Ishikawa (cell line): ENCODE data around the gene PAFAH2.

ENCODE experiments used
- CEBPB ChIP-seq: IDR thresholded peaks from 2 replicates; pipeline ENCODE4 v1.6.1; 2012
- CREB1 ChIP-seq: IDR thresholded peaks from 2 replicates; pipeline ENCODE4 v1.6.1; 2012; ENCODE audit warnings: low read depth
- EGR1 ChIP-seq: IDR thresholded peaks from 2 replicates; pipeline ENCODE4 v1.6.1; 2012
- EP300 ChIP-seq: IDR thresholded peaks from 2 replicates; pipeline ENCODE4 v1.6.1; 2012; ENCODE audit warnings: borderline replicate concordance
- FOXM1 ChIP-seq: IDR thresholded peaks from 2 replicates; pipeline ENCODE4 v1.6.1; 2012; ENCODE audit warnings: low read depth, borderline replicate concordance
- MAX ChIP-seq: IDR thresholded peaks from 2 replicates; pipeline ENCODE4 v1.6.1; 2012
- NFIC ChIP-seq: IDR thresholded peaks from 2 replicates; pipeline ENCODE4 v1.6.1; 2012
- RAD21 ChIP-seq: IDR thresholded peaks from 2 replicates; pipeline ENCODE4 v1.6.1; 2012; ENCODE audit warnings: low read depth
- REST ChIP-seq: IDR thresholded peaks from 2 replicates; pipeline ENCODE4 v1.6.1; 2012; ENCODE audit warnings: low read depth, mild to moderate bottlenecking
- TAF1 ChIP-seq: IDR thresholded peaks from 2 replicates; pipeline ENCODE4 v1.6.1; 2012; ENCODE audit warnings: low read depth, mild to moderate bottlenecking
- TCF12 ChIP-seq: IDR thresholded peaks from 2 replicates; pipeline ENCODE4 v1.6.1; 2012; ENCODE audit warnings: low read depth
- TEAD4 ChIP-seq: IDR thresholded peaks from 2 replicates; pipeline ENCODE4 v1.6.1; 2012
- USF1 ChIP-seq: IDR thresholded peaks from 2 replicates; pipeline ENCODE4 v1.6.1; 2012
- YY1 ChIP-seq: IDR thresholded peaks from 2 replicates; pipeline ENCODE4 v1.6.1; 2012; ENCODE audit warnings: low read depth
- ZBTB7A ChIP-seq: IDR thresholded peaks from 2 replicates; pipeline ENCODE4 v1.6.1; 2012; ENCODE audit warnings: low read depth

The PAFAH2 gene

GRCh38 chr1:26027716-26028489 is 30.0 kb upstream of the PAFAH2 start:
- TF ChIP-seq EP300: no peak

GRCh38 chr1:26025517-26025916 is 27.7 kb upstream of the PAFAH2 start:
- TF ChIP-seq FOXM1 (no peak), RAD21 (no peak), MAX (no peak), NFIC (no peak), EGR1 (no peak), EP300 (no peak), TAF1 (no peak), YY1 (no peak), USF1 (no peak), TEAD4 (no peak), CREB1 (no peak), REST (no peak), CEBPB (no peak), TCF12 (no peak), ZBTB7A (no peak)

- TF ChIP-seq RAD21: no peak
- no peak for TF ChIP-seq EGR1
- no peak for TF ChIP-seq TAF1
- TF ChIP-seq EP300: no peak
- TF ChIP-seq YY1: no peak
- no peak for TF ChIP-seq TEAD4
- TF ChIP-seq CEBPB: no peak
- no peak for TF ChIP-seq NFIC
- no peak for TF ChIP-seq FOXM1
- TF ChIP-seq USF1: no peak
- TF ChIP-seq REST: no peak
- no peak for TF ChIP-seq ZBTB7A
Measured at GRCh38 chr1:26025060-26025459, 27.2 kb upstream of the PAFAH2 start.

GRCh38 chr1:26023826-26024225 is 26.0 kb upstream of the PAFAH2 start:
- TF ChIP-seq CEBPB (no peak), FOXM1 (no peak), USF1 (no peak), TEAD4 (no peak), REST (no peak), TCF12 (no peak), CREB1 (no peak), MAX (no peak), YY1 (no peak), EP300 (no peak), RAD21 (no peak), ZBTB7A (no peak), EGR1 (no peak), TAF1 (no peak), NFIC (no peak)
